Fibroblast of gingiva (primary cell): ENCODE measurements around the gene PCBP4.

Experiments used
- DNase-seq: peaks from one replicate; pipeline ENCODE4 v3.0.0-alpha.2; 2011; ENCODE audit warnings: low read depth

Gene PCBP4

GRCh38 chr3:51971350-51971749, 4.1 kb upstream of the PCBP4 start:
- DNase-seq: no peak

- no peak for DNase-seq
Measured at GRCh38 chr3:51970606-51971300, 3.5 kb upstream of the PCBP4 start.

DNA sequence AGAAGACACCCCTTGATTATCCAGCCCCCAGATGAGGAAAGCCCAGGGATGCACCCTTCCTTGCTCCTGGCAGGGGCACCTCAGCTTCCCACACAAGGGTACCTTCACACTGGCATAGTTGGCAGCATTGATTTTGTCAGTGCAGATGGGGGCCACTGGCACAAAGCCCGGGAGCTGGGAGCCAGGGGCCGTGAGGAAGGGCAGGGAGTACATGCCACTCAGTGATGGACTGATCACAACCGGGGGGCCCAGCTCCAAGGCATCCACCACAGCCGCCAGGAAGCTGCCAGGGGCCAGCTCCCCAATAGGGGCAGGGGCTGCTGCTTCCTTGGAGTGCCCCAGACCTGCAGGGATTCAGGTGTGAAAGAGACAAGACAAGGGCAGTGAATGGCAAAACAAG, 2.6 kb upstream of the PCBP4 start:
- DNase-seq: no peak

- DNase-seq: no peak
Measured at GRCh38 chr3:51968883-51969678, 1.8 kb upstream of the PCBP4 start.

DNA sequence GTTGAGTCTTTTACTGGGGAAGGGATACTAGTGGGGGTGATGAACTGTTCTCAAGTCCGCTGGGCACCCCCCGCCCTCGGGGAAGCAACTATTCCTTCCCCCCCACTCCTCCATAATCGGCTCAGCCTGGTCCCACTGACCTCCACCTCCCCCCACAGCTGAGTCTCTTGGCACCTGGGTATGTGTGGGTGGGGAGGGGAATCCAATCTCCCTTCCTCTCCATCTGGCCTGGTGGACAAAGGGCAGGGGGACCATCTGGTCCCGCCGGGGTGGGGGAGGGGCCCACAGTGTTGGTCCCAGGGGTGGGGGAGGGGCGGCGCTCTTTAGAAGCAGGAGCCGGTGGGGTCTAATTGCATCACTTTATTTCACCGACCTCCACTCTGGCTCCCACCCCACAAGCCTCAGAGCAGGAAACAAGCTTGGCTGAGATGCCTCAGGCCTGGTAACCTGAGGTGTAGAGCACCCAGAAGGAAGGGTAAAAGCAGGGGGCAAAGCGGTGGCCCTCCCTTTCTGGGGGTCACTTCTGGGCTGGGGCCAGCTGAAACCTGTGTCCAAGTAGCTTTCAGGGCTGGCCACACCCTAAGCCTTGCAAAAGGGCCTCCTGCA, 1.0 kb upstream of the PCBP4 start:
- DNase-seq: no peak

DNA sequence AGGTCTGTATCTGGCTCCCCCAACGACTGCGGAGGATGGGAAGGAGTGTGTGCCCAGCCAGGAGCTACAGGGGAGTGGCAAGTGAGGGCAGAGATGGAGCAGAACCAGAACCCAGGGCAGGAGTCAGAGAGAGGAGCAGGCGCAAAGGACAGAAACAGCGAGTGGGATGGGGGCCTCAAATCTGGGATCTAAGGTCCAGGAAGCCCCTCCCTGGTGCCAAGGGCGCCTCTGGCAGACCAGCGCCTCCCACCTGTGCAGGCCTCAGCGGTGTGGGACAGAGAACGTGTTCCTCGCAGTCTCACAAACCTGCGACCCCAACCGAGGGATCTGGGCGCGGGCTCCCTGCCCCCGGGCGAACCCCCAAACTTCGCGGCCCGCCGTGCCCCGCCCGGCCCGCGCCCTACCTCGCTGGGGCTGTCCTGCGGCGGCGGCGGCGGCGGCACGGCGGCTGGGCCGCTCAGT, 301 bp downstream of the PCBP4 start:
- no peak for DNase-seq

GRCh38 chr3:51966486-51966885, 768 bp downstream of the PCBP4 start:
- DNase-seq: no peak

GRCh38 chr3:51966016-51966415, 1.2 kb downstream of the PCBP4 start:
- no peak for DNase-seq

- no peak for DNase-seq
Measured at GRCh38 chr3:51964521-51964920, 2.7 kb downstream of the PCBP4 start.

- DNase-seq: no peak
Measured at GRCh38 chr3:51963951-51964451, 3.3 kb downstream of the PCBP4 start.

- DNase-seq: no peak
Measured at GRCh38 chr3:51962854-51963530, 4.3 kb downstream of the PCBP4 start.

GRCh38 chr3:51961602-51962569, 5.4 kb downstream of the PCBP4 start:
- no peak for DNase-seq

DNA sequence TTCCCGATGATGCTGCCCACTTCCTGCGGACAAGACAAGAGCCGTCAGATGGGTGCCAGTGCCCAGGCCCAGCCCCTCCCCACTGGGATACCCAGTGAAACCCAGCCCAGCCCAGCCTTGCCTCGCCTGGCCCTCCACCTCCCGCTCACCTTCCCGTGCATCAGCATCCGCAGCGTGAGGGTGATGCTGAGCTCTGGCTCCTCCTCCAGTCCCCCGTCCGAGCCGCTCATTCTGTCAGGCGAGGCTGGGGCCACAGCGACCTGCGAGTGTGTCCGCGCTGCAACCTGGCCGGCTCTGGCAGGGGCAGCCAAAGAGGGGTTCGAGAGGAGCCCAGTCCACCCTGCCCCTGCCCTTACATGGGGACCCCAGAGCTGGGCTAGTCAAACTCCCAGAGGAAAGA, 6.2 kb downstream of the PCBP4 start:
- no peak for DNase-seq

GRCh38 chr3:51960386-51960785, 6.9 kb downstream of the PCBP4 start:
- no peak for DNase-seq

DNA sequence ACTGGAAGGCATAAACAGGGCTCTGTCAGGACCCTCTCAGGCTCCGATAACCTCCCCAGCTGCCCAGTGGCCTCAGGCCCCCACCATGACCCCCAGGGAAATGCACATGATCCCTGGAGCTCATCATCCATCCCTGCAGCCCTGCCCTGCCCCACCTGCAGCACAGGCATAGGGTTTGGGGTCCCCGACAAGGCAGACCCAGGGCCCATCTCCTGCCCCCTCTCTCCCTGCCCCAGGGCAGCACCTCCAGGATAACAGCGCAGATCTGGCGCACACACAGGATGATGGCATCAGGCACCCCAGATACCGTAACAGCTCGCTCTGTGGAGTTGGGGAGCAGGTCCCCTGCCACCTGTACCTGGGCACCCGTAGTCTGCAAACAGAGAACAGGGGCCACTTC, 7.6 kb downstream of the PCBP4 start:
- no peak for DNase-seq

DNA sequence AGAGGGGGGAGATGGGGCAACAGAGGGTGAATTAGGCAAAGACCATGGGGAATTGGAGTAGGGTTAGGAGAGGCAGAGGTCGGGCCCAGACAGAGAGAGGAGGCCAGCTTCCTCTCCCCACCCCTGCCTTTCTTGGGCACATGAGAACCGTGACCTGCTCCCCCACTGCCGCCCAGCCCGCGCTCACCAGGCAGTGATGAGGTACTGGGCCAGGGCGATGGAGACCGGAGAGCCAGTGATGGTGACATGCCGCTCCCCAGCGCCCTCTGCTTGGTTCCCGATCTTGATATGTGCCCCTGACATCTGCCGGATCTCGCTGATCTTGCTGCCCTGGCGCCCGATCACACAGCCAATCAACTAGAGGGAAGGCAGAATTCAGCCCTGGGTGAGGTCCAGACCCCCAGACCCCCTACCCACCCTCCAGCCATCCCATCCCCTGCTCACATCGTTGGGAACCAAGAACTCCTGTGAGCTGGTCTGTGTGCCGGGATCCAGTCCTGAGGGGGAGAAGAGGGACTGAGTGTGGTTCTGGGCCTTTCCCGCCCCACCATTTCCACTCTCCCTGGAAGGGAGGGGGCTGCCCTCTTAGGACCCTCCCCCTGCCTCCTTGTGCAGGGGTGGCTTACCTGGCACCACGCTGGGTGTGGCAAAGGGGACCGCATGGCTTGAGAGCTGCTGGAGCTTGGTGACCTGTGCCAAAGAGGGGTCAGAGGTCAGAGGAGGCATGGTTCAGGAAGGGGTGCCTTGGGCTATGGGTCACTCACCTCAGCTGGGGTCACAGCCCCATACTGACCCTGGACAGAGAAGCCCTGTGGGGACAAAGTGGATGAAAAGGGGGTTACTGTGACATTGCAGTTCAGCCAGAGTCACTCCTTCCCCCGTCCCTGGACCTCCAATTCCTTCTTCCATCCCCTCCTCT, 8.4 kb downstream of the PCBP4 start:
- no peak for DNase-seq

DNA sequence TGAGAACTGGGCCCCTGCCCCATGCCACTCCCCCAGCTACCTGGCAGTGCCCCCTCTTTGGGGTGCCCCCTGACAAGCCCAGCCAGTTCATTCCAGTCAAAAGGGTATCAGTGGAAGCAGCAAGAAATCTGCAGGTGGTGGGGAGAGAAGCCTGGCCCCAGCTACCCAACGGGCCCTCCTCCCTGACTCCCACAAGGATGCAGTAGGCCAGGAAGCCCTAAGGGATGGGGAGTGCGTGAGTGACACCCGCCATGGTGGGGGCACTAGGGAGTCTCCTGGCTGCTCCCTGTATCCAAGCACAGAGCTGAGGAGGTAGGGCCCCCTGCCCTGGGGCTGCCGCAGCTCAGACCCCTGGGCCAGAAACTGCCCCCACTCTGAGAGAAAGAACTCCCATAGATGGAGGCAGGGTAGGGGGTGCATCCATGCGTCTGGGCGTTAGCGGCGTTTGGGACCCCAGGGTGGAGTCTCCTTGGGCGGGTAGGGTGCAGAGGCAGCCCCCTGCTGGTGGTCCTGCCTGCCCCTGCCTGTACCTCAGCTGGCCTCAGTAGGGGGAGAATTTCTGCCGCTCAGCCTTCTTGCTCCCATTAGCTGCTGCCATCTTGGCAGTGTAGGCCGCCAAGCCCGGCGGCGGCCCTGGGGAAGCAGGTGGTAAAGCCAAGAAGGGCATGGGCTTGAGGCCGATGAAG, 9.6 kb downstream of the PCBP4 start:
- no peak for DNase-seq

DNA sequence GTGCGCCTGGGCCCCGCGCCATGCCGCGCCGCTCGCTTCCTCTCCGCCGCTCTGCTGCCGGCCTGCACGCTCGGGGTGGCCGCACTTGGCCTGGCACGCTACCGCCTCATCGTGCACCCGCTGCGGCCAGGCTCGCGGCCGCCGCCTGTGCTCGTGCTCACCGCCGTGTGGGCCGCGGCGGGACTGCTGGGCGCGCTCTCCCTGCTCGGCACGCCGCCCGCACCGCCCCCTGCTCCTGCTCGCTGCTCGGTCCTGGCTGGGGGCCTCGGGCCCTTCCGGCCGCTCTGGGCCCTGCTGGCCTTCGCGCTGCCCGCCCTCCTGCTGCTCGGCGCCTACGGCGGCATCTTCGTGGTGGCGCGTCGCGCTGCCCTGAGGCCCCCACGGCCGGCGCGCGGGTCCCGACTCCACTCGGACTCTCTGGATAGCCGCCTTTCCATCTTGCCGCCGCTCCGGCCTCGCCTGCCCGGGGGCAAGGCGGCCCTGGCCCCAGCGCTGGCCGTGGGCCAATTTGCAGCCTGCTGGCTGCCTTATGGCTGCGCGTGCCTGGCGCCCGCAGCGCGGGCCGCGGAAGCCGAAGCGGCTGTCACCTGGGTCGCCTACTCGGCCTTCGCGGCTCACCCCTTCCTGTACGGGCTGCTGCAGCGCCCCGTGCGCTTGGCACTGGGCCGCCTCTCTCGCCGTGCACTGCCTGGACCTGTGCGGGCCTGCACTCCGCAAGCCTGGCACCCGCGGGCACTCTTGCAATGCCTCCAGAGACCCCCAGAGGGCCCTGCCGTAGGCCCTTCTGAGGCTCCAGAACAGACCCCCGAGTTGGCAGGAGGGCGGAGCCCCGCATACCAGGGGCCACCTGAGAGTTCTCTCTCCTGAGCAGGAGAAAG, 11.1 kb downstream of the PCBP4 start:
- peak; percentile 47 for DNase-seq
